Transverse colon (tissue), 4 donors: ENCODE measurements around the gene TIAM1. TPM values are rescaled to one million over a fixed set of nuclear protein-coding genes. Genes with fewer than 3 reads are reported as not detected.

ENCODE experiments used
- DNase-seq: peaks from one replicate; pipeline ENCODE4 v3.0.0-alpha.2; 2019
- H3K27ac ChIP-seq, 4 donors: fragments of 200-600 bp; sonication (generic); 2 replicates each; pipeline ENCODE4 v1.5.1; 2016 to 2018; ENCODE audit warnings: inconsistent platforms in 4 of 4
- H3K27me3 ChIP-seq: fragments of 200-600 bp; sonication (generic); 2 replicates; pipeline ENCODE4 v1.5.1; 2017; ENCODE audit warnings: inconsistent platforms
- H3K36me3 ChIP-seq, 4 donors: fragments of 200-600 bp; sonication (generic); 2 replicates each; pipeline ENCODE4 v1.5.1; 2017 to 2019; ENCODE audit warnings: inconsistent platforms in 4 of 4
- H3K4me1 ChIP-seq, 4 donors: fragments of 200-600 bp; sonication (generic); 2 replicates each; pipeline ENCODE4 v1.5.1; 2017 to 2020; ENCODE audit warnings: inconsistent platforms in 4 of 4
- H3K4me3 ChIP-seq, 4 donors: fragments of 200-600 bp; sonication (generic); 1 replicate in 1 of 4; 2 replicates in 3 of 4; pipeline versions ENCODE4 v1.5.1 to v1.6.1; 2017 to 2019; ENCODE audit warnings: inconsistent platforms in 4 of 4
- H3K9me3 ChIP-seq, 2 donors: fragments of 200-600 bp; sonication (generic); 2 replicates each; pipeline ENCODE4 v1.5.1; 2017 to 2019; ENCODE audit warnings: inconsistent platforms in 2 of 2
- CTCF ChIP-seq, 5 experiments: fragments of 200-600 bp in 3 of 5; fragments of 450-650 bp in 2 of 5; sonication (generic) in 3 of 5; IDR thresholded peaks; 1 replicate in 2 of 5; 2 replicates in 3 of 5; pipeline ENCODE4 v1.5.1; 2016 to 2017; ENCODE audit warnings: antibody characterized with exemption in 5 of 5, inconsistent platforms in 3 of 5, mild to moderate bottlenecking in 2 of 5, moderate library complexity in 1 of 5
- EP300 ChIP-seq: sonication (generic); formaldehyde crosslinking; IDR thresholded peaks from one replicate; pipeline ENCODE4 v1.6.1; 2017; ENCODE audit warnings: antibody characterized with exemption, low read depth
- POLR2A ChIP-seq: fragments of 450-650 bp; IDR thresholded peaks from one replicate; pipeline ENCODE4 v1.6.1; 2016; ENCODE audit warnings: antibody characterized with exemption, mild to moderate bottlenecking, moderate library complexity
- POLR2AphosphoS5 ChIP-seq, 3 donors: sonication (generic); formaldehyde crosslinking; IDR thresholded peaks; one replicate each; pipeline ENCODE4 v1.6.1; 2016; ENCODE audit warnings: antibody characterized with exemption in 3 of 3
- WGBS, 2 donors: methylation state at CpG; one replicate each; pipeline ENCODE4 v1.1.5; 2018; ENCODE audit warnings: low coverage in 1 of 2; 5-methylcytosine and 5-hydroxymethylcytosine counted together
- in situ Hi-C, 4 donors: fragments of 200-750 bp; cut with MboI; loops; one replicate each; pipeline versions ENCODE4 v1.15.0 to v1.15.1; 2017; ENCODE audit warnings: low sequenced_read_pairs in 3 of 4, low pct_ligation_motif_present in 1 of 4, low pct_unique_long_range_greater_than_20kb in 1 of 4
- intact Hi-C: fragments of 100-400 bp; cut with DNase I; formaldehyde crosslinking; loops from one replicate; pipeline ENCODE4 v1.15.1; 2023; ENCODE audit warnings: low total_unique reads
- total RNA-seq, 4 donors: library from RNA; depleted of rRNA; stranded (reverse); fragments of >200 nt; gene quantifications; one replicate each; pipeline ENCODE4 v1.1.0, GENCODE V29; 2016

The TIAM1 gene
- total RNA-seq, 4 donors from 2014 or later = 4.5 to 18.9 (median 6.5) TPM

GRCh38 chr21:31293986-31294385, 50.1 kb downstream of the TIAM1 start:
- Histone ChIP-seq H3K27me3 (no peaks in the 10 kb centered on the region), H3K36me3 (no peaks in the 10 kb centered on the region), H3K4me1 (no peaks in the 10 kb centered on the region), H3K27ac (no peak overlapping the region), H3K9me3 (no peaks in the 10 kb centered on the region), H3K4me3 (no peak overlapping the region)
- intact Hi-C loops = no loop called here
- TF ChIP-seq POLR2AphosphoS5 (IDR thresholded peaks at IDR 0.05) (no peak), CTCF (IDR thresholded peaks at IDR 0.05) (no peak), POLR2A (no peak), EP300 (no peak)
- in situ Hi-C loops = no loop called here
- DNase-seq = no peak

GRCh38 chr21:31290765-31291164, 53.3 kb downstream of the TIAM1 start:
- no peaks in the 10 kb centered on the region for H3K27me3 ChIP-seq
- no peak for DNase-seq
- H3K9me3 ChIP-seq = no peaks in the 10 kb centered on the region
- in situ Hi-C loops (no loop called here), intact Hi-C loops (no loop called here)
- no peaks in the 10 kb centered on the region for H3K4me1 ChIP-seq
- no peak overlapping the region for H3K4me3 ChIP-seq
- no peak for TF ChIP-seq POLR2AphosphoS5 (IDR thresholded peaks at IDR 0.05)
- no peak for TF ChIP-seq EP300
- no peak for TF ChIP-seq POLR2A
- no peak for TF ChIP-seq CTCF (IDR thresholded peaks at IDR 0.05)
- no peak overlapping the region for H3K27ac ChIP-seq
- H3K36me3 ChIP-seq = no peaks in the 10 kb centered on the region
- WGBS, 2 donors = 98 to 100% methylated on average over 5 of the region's 5 CpGs

- 45 to 80% methylated on average over 4 of the region's 4 CpGs for WGBS, 2 donors
- DNase-seq = no peak
- Histone ChIP-seq H3K4me3 (no peak overlapping the region), H3K27me3 (no peaks in the 10 kb centered on the region), H3K4me1 (no peaks in the 10 kb centered on the region), H3K36me3 (no peaks in the 10 kb centered on the region), H3K27ac (no peak overlapping the region), H3K9me3 (no peaks in the 10 kb centered on the region)
- intact Hi-C loops = no loop called here
- in situ Hi-C loops = no loop called here
- TF ChIP-seq POLR2A = no peak
- no peak for TF ChIP-seq POLR2AphosphoS5 (IDR thresholded peaks at IDR 0.05)
- TF ChIP-seq EP300 = no peak
- TF ChIP-seq CTCF (IDR thresholded peaks at IDR 0.05) = no peak
These were observed 54.4 kb downstream of the TIAM1 start for GRCh38 chr21:31289702-31290101.

GRCh38 chr21:31288191-31288590, 55.9 kb downstream of the TIAM1 start:
- in situ Hi-C loops (no loop called here), intact Hi-C loops (no loop called here)
- Histone ChIP-seq H3K9me3 (no peaks in the 10 kb centered on the region), H3K36me3 (no peaks in the 10 kb centered on the region), H3K4me1 (no peaks in the 10 kb centered on the region), H3K27me3 (no peaks in the 10 kb centered on the region), H3K27ac (no peak overlapping the region), H3K4me3 (no peak overlapping the region)
- TF ChIP-seq POLR2A = no peak
- no peak for TF ChIP-seq POLR2AphosphoS5 (IDR thresholded peaks at IDR 0.05)
- no peak for TF ChIP-seq EP300
- no peak for TF ChIP-seq CTCF (IDR thresholded peaks at IDR 0.05)
- DNase-seq = no peak
- WGBS, 2 donors = 63 to 95% methylated on average over 2 to 3 of the region's 3 CpGs
